Measurements from ENCODE around the gene FLYWCH2.

FLYWCH2 gene

DNA sequence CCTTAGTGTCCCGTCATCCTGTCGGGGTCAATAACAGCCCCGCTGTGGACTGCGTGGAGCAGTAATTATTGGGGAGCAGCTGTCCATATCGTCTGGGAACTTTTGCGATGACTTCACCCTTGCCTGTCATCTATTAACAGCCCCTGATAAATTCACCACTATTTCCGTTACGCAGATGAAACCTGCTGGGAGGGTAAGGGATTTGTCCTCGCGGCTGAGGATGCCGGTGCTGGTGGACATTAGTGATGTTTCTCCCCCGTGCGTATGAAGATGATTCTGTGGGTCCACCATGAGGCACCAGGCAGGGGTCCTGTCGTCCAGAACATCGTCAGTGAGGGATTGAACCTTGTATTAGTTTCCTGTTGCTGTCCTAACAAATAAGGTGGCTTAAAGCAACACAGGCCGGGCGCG is 1.0 kb downstream of the FLYWCH2 start:
- peaks cover 0 to 7% of the 10 kb centered on the region in 2 donors for H3K9me3 Mint-ChIP-seq

DNA sequence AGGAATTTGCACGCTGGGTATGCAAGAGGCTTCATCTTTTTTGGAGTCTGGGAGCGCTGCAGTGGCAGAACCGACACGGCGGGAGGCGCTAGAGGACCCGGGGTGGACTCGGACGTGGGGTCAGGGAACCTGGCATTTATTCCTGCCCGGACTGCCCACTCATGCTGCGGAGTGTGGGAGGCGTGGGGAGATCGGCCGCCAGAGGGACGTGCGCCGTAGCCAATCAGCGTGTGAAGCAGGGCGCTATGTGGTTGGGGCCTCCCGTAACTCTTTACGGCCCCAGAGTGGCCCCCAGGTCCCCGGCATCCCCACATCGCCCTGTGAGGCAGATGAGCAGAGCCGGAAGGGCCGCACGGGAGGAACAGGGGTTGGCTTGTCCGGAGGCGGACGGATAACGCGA is 11.2 kb downstream of the FLYWCH2 start:
- Mint-ChIP-seq H3K36me3 (peaks cover 11 to 16% of the 10 kb centered on the region in 2 donors), H3K27me3 (no peaks in the 10 kb centered on the region), H3K4me1 (peaks cover 18 to 29% of the 10 kb centered on the region in 2 donors), H3K4me3 (no peak overlapping the region), H3K27ac (no peak overlapping the region), H3K9me3 (no peaks in the 10 kb centered on the region)
- ATAC-seq (replicated peaks) (no peak), DNase-seq (no peak)

More for the DNA sequence above, 1.0 kb downstream of the FLYWCH2 start:
- peaks cover 0 to 8% of the 10 kb centered on the region in 2 donors for H3K36me3 Mint-ChIP-seq
- H3K27me3 Mint-ChIP-seq, result peaks cover 0 to 10% of the 10 kb centered on the region in 2 donors
- DNase-seq (no peak), ATAC-seq (replicated peaks) (no peak)
- peak overlapping the region; percentile 87 to 97 for H3K4me3 Mint-ChIP-seq
- peak overlapping the region; percentile 81 for H3K27ac Mint-ChIP-seq
- H3K4me1 Mint-ChIP-seq, result peaks cover 13 to 15% of the 10 kb centered on the region in 2 donors

DNA sequence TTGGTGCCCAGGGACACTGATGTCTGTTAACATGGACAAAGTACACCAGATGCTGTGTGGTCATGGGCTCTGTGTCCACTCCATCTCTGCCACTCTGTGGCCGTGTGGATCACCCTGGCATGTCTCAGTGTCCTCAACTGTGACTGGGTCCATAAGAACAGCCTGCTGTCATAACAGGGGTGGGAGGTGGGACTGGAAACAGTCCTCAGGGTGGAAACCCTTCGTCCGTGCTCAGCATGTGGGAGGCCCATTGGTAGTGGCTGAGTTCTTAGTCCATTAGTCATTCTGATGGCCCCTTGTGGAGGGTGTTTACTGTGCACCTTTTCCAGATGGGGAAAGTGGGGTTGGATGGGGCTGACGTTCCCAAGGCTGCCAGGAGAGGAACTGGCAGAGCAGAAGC is 12.8 kb downstream of the FLYWCH2 start:
- peak overlapping the region; percentile 62 for H3K27ac Mint-ChIP-seq
- no peaks in the 10 kb centered on the region for H3K9me3 Mint-ChIP-seq
- H3K27me3 Mint-ChIP-seq, result no peaks in the 10 kb centered on the region
- H3K4me3 Mint-ChIP-seq, result no peak overlapping the region
- DNase-seq (no peak), ATAC-seq (replicated peaks) (no peak)
- peaks cover 13 to 21% of the 10 kb centered on the region in 2 donors for H3K36me3 Mint-ChIP-seq
- H3K4me1 Mint-ChIP-seq, result peaks cover 18 to 29% of the 10 kb centered on the region in 2 donors

DNA sequence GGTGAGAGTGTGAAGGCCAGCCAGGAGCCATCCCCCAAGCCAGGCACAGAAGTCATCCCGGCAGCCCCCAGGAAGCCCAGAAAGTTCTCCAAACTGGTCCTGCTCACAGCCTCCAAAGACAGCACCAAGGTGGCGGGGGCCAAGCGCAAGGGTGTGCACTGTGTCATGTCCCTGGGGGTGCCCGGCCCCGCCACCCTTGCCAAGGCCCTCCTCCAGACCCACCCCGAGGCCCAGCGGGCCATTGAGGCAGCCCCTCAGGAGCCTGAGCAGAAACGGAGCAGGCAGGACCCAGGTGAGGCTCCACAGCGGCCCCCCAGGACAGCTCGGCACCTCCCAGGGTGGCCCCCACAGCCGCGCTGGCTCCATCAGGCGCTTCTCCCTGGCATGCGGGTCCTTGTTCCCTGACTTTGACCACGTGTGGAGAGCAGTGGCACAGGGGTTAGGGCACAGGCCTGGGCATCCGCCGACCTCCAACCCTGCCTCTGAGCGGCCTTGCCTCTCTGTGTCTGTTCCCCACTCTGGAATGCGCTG is 13.5 kb downstream of the FLYWCH2 start:
- H3K9me3 Mint-ChIP-seq, result no peaks in the 10 kb centered on the region
- peaks cover 18 to 29% of the 10 kb centered on the region in 2 donors for H3K4me1 Mint-ChIP-seq
- ATAC-seq (replicated peaks), result no peak
- H3K36me3 Mint-ChIP-seq, result peaks cover 15 to 21% of the 10 kb centered on the region in 2 donors
- no peaks in the 10 kb centered on the region for H3K27me3 Mint-ChIP-seq
- peak overlapping the region; percentile 94 for H3K27ac Mint-ChIP-seq
- H3K4me3 Mint-ChIP-seq, result peak overlapping the region; percentile 37 to 56
- DNase-seq, result no peak

DNA sequence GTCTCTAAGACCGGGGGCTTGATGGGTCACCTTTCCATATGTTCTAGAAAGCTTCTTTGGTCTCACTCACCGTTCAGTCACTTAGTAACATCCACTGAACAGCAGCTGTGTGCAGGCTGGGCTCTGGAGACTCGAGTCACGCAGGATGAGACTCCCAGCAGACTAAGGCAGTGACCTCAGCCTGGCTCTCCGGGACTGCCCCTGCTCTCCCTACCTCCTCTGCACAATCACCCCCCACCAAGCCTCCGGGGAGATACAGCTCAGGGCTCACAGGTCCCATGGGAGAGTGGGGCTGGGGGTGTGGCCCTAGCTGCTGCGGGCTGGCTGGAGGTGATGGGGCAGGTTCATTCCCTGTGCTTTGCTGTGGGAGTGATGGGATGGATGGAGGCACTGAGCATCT is 14.1 kb downstream of the FLYWCH2 start:
- H3K27ac Mint-ChIP-seq, result peak overlapping the region; percentile 94
- H3K4me1 Mint-ChIP-seq, result peaks cover 18 to 29% of the 10 kb centered on the region in 2 donors

DNA sequence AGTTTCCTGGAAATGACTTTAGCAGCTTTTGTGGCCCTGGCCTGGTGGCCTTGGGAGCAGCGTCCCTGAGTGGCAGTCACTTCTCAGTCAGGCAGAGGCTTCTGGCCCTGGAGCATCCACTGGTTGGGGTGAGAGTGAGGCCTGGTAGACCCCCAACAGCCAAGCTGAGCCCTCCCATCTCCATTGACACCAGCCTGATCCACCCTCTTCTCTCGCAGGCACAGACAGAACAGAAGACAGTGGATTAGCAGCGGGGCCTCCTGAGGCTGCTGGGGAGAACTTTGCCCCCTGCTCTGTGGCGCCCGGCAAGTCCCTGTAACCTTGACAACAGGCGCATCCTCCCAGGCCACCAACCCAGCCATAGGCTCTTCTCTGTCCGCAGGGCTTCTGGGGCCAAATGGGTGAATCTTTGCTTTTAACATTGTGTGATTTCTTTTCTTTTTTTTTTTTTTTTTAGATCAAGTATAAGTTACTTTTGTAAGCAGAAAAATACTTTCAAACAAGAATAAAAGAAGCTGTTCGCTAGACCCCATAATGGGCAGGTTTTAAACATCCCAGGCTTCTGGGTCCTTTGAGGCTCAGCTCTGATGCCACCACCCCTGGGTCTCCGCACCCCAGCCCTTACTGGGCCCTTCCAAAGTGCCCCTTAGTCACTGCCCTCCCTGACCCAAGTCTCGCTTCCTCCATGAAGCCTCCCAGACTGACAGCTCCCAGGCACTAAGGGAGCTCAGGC is 16.0 kb downstream of the FLYWCH2 start:
- peaks cover 21 to 33% of the 10 kb centered on the region in 2 donors for H3K4me1 Mint-ChIP-seq
- H3K27ac Mint-ChIP-seq, result no peak overlapping the region
- no peaks in the 10 kb centered on the region for H3K27me3 Mint-ChIP-seq
- peaks cover 15 to 24% of the 10 kb centered on the region in 2 donors for H3K36me3 Mint-ChIP-seq
- no peak for ATAC-seq (replicated peaks)
- H3K4me3 Mint-ChIP-seq, result peak overlapping the region in 1 of 2 donors; percentile 29
- no peak for DNase-seq
- H3K9me3 Mint-ChIP-seq, result no peaks in the 10 kb centered on the region

More for the DNA sequence above, 14.1 kb downstream of the FLYWCH2 start:
- DNase-seq, result peak; percentile 94
- peak; percentile 100 for ATAC-seq (replicated peaks)
- H3K9me3 Mint-ChIP-seq, result no peaks in the 10 kb centered on the region
- peak overlapping the region; percentile 37 to 56 for H3K4me3 Mint-ChIP-seq
- H3K36me3 Mint-ChIP-seq, result peaks cover 15 to 21% of the 10 kb centered on the region in 2 donors
- H3K27me3 Mint-ChIP-seq, result no peaks in the 10 kb centered on the region

DNA sequence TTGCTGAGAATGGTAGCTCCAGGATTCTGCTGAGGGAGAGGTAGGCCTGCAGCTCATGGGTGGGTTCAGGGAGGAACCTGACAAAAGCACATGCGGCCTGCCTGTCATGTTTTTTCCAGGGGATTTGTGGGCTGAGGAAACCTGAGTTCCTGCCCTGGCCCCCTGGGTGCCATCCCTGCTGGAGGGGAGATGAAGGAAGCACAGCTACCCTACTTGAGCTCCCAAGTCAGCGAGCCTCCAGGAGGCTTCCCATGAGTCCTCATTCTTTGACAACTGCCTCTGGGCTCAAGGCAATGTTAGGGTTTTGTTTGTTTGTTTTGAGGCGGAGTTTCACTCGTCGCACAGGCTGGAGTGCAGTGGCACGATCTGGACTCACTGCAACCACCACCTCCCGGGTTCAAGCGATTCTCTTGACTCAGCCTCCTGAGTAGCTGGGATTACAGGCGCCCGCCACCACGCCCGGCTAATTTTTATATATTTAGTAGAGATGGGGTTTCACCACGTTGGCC is 16.6 kb downstream of the FLYWCH2 start:
- H3K27ac Mint-ChIP-seq, result no peak overlapping the region
- H3K4me1 Mint-ChIP-seq, result peaks cover 24 to 38% of the 10 kb centered on the region in 2 donors
- H3K27me3 Mint-ChIP-seq, result no peaks in the 10 kb centered on the region
- no peaks in the 10 kb centered on the region for H3K9me3 Mint-ChIP-seq
- ATAC-seq (replicated peaks) (no peak), DNase-seq (no peak)
- H3K4me3 Mint-ChIP-seq, result no peak overlapping the region
- peaks cover 15 to 24% of the 10 kb centered on the region in 2 donors for H3K36me3 Mint-ChIP-seq

DNA sequence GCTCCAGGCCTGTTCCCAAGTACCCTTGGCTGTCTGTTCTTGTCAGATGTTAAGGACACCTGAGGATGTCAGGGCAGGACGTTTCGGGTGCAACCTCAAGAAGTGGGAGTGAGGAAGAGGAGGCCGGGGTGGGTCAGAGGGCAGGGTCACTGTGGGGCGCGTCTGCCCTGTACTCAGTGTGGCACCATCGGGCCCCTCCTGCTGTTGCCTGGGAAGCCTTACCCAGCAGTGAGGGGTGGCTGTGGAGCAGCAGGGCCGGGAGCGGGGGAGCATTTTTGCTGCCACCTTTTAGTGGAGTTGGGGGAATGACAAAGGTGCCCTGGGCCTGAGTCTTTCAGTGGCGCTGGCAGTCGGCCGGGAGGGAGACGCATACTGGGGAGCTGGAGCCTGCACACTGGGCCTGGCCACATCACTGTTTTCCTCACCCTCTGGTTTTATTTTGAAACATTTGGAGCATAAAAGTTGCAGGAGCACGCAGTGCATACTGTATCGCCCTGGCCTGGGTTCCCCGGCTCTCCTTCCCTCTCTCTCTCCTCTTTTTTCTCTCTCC is 17.6 kb downstream of the FLYWCH2 start:
- peaks cover 15 to 23% of the 10 kb centered on the region in 2 donors for H3K36me3 Mint-ChIP-seq
- H3K4me1 Mint-ChIP-seq, result peaks cover 25 to 41% of the 10 kb centered on the region in 2 donors
- H3K27me3 Mint-ChIP-seq, result no peaks in the 10 kb centered on the region
- DNase-seq (no peak), ATAC-seq (replicated peaks) (no peak)
- no peak overlapping the region for H3K4me3 Mint-ChIP-seq
- H3K9me3 Mint-ChIP-seq, result no peaks in the 10 kb centered on the region
- H3K27ac Mint-ChIP-seq, result peak overlapping the region; percentile 62

DNA sequence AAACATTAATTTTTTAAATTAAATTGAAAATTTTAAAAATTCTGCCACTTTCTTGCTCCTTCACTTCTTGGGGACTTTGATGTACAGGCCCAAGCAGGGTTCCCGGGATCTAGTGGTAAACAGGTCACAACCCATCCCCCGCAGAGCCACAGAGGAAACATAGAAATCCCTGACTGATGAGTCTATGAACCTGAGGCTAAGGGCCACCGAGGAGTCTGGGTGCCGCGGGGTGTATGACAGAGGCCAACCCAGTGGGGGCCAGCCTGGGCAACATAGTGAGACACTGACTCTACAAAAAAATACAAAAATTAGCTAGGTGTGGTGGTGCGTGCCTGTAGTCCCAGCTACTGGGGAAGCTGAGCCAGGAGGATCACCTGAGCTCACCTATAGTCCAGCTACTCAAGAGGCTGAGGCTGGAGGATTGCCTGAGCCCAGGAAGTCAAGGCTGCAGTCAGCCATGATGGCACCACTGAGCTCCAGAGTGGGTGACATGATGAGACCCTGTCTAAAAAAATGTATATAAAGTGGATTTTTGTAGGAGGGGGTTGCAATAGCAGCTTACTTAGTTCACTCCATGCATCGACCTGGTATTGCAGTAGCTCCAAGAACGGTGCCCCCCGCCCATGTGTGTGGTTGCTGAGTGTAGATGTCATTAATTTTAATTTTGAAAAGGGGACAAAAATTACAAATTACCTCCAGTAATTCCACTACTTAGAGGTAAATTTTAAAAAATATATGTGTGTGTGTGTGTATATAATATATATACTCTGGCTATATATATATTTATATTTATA is 19.5 kb downstream of the FLYWCH2 start:
- DNase-seq (no peak), ATAC-seq (replicated peaks) (no peak)
- H3K36me3 Mint-ChIP-seq, result peaks cover 8 to 12% of the 10 kb centered on the region in 2 donors
- peaks cover 25 to 40% of the 10 kb centered on the region in 2 donors for H3K4me1 Mint-ChIP-seq
- no peaks in the 10 kb centered on the region for H3K27me3 Mint-ChIP-seq
- H3K27ac Mint-ChIP-seq, result no peak overlapping the region
- no peak overlapping the region for H3K4me3 Mint-ChIP-seq
- H3K9me3 Mint-ChIP-seq, result peaks cover 0 to 4% of the 10 kb centered on the region in 2 donors

DNA sequence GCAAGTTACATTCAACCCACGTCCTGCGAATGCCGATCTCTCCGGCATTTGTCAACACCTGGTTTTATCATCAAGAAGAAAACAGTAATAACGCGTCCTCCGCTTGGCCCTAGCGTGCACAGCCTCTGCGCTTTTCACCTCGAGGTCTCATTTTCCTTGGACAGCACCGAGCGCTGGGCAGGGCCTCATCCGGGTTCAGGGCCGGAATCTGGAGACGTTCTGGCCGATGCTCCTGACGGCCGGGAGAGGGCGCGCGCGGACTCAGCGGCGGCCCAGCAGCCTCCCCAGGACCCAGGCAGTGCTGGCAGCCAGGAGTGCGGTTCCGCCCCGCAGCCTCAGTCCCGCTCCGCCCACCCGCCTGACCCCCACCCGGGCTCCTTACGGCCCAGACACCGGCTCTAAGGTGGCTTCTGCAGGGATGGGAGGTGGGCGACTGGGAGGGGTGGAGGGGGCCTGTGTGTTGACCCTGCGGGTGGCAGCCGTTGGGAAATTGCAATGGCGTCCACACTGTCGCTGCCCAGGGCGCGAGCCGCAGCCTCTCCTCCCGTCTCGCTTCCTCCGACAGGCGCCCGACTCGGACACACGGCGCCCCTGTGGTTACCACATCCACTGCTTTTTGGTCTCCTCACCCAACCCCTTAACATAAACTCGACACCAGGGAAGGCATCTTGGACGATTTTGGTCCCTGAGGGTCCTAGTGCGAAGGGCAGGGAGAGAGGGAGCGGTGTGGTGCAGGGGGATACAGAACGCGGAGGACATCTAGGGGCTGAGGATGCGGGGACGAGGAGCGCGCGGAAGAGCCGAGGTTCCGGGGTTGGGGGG is 21.3 kb downstream of the FLYWCH2 start:
- peak; percentile 78 for DNase-seq
- H3K4me3 Mint-ChIP-seq, result peak overlapping the region; percentile 91 to 94
- peak overlapping the region; percentile 90 for H3K27ac Mint-ChIP-seq
- peaks cover 19 to 33% of the 10 kb centered on the region in 2 donors for H3K4me1 Mint-ChIP-seq
- H3K9me3 Mint-ChIP-seq, result peaks cover 0 to 4% of the 10 kb centered on the region in 2 donors
- peaks cover 4 to 8% of the 10 kb centered on the region in 2 donors for H3K36me3 Mint-ChIP-seq
- peak; percentile 59 to 61 for ATAC-seq (replicated peaks)
- H3K27me3 Mint-ChIP-seq, result no peaks in the 10 kb centered on the region

DNA sequence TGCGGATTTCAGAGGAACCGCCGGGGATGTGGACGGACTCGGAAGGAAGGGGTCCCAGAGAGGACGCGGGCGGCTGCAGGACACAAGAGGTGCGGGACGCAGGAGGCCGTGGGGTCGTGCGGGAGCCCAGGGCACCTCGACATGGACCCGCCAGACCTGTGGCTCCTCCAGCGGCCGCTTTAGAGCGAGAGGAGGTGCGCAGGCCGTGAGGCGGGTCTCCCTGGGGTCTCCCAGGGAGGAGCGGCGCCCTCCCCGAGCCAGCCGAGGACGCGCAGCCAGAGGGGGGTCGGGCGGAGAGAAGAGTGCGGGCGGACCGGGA is 21.9 kb downstream of the FLYWCH2 start:
- peaks cover 4 to 8% of the 10 kb centered on the region in 2 donors for H3K36me3 Mint-ChIP-seq
- peak overlapping the region; percentile 88 for H3K27ac Mint-ChIP-seq
- DNase-seq (no peak), ATAC-seq (replicated peaks) (no peak)
- H3K4me1 Mint-ChIP-seq, result peaks cover 19 to 33% of the 10 kb centered on the region in 2 donors
- peaks cover 0 to 4% of the 10 kb centered on the region in 2 donors for H3K9me3 Mint-ChIP-seq
- H3K4me3 Mint-ChIP-seq, result peak overlapping the region; percentile 91 to 94
- H3K27me3 Mint-ChIP-seq, result no peaks in the 10 kb centered on the region

DNA sequence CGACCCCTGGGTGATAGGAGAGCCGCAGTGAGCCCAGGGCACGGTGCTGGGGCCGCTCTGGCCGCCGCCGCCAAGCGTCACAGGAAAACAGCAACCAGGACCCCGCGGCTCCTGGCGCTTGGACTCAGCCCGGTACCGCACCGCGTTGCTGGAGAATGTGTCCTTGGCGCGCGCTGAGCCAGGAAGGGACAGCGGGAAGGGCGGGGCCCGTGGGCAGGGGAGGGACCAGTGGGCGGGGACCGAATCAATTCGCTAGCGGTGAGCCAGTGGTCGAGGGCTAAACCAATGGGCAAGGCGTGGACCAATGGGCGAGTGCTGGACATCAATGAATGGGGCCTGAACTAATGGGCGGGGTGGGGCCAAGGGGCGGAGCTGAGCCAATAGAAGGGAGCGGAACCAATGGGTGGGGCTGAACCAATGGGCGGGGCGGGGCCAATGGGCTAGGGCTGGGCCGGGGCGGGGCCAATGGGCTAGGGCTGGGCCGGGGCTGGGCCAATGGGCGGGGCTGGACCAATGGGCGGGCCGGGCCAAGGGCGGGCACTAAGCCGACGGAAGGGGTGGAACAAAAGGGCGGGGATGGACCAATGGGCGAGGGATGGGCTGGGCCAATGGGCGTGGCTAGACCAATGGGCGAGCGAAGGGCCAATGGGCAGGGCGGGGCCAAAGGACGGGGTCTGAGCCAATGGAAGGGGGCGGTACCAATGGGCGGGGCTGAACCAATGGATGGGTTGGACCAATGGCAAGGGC is 22.4 kb downstream of the FLYWCH2 start:
- Mint-ChIP-seq H3K27me3 (no peaks in the 10 kb centered on the region), H3K27ac (peak overlapping the region; percentile 79)
- peak; percentile 75 to 81 for ATAC-seq (replicated peaks)

DNA sequence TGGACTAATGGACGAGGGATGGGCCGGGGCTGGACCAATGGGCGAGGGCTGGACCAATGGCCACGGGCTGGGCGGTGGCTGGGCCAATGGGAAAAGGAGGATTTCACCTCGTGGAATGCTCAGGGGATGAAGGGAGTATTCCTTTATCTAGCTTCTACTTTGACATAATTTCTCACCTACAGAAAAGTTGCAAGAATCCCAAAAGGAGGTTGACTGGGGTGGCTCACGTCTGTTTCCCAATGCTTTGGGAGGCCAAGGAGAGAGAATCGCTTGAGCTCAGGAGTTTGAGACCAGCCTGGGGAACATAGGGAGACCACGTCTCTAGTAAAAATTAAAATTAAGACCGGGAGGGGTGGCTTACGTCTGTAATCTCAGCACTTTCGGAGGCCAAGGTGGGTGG is 23.0 kb downstream of the FLYWCH2 start:
- Mint-ChIP-seq H3K4me3 (peak overlapping the region; percentile 77 to 80), H3K27ac (peak overlapping the region; percentile 79), H3K27me3 (no peaks in the 10 kb centered on the region), H3K4me1 (peaks cover 19 to 41% of the 10 kb centered on the region in 2 donors), H3K36me3 (peaks cover under 1 to 3% of the 10 kb centered on the region in 2 donors), H3K9me3 (peaks cover 0 to 4% of the 10 kb centered on the region in 2 donors)
- ATAC-seq (replicated peaks) (no peak), DNase-seq (no peak)

More for the DNA sequence above, 22.4 kb downstream of the FLYWCH2 start:
- Mint-ChIP-seq H3K36me3 (peaks cover 2 to 3% of the 10 kb centered on the region in 2 donors), H3K4me1 (peaks cover 19 to 35% of the 10 kb centered on the region in 2 donors), H3K9me3 (peaks cover 0 to 4% of the 10 kb centered on the region in 2 donors), H3K4me3 (peak overlapping the region; percentile 91 to 94)
- DNase-seq, result peak; percentile 96

Measured in stimulated activated naive B cell treated with anti-CD40 and anti-IgM and Interleukin-4, amounts not matched to agents 10 μg/mL and 1 μg/mL and 100 μg/mL, for 72 hours (primary cell).